Embryonic facial prominence (tissue), 1 donor: ENCODE measurements around the gene CDC26.
"Not testable (repeated sequence)": the region's sequence is repeated elsewhere in the genome, so short reads cannot be mapped to it uniquely, and the experiment has no call there.

Experiments
- DNase-seq: peaks from one replicate; pipeline ENCODE4 v3.0.0-alpha.2; 2016; ENCODE audit errors: extremely low spot score

CDC26 gene

DNA sequence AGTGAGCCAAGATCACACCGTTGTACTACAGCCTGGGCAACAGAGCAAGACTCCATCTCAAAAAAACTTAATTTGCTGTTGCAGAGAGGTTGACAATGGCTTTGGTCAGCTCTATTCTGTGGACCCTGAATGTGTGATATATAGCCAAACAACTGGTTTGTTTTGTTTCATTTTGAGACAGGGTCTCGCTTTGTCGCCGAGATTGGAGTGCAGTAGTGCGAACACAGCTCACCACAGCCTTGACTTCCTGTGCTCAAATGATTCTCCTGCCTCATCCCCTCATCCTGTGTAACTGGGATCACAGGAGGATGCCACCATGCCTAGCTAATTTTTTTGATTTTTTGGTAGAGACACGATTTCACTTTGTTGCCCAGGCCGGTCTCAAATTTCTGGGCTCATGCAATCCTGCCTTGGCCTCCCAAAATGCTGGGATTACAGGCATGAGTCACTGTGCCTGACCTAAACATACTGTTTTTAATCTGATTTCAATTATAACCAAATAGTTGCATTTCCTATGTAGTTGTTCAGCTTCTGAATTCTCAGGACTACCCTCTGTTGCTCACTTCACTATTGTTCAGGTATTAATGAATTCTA lies 18.0 kb upstream of the CDC26 start:
- DNase-seq: no peak

DNA sequence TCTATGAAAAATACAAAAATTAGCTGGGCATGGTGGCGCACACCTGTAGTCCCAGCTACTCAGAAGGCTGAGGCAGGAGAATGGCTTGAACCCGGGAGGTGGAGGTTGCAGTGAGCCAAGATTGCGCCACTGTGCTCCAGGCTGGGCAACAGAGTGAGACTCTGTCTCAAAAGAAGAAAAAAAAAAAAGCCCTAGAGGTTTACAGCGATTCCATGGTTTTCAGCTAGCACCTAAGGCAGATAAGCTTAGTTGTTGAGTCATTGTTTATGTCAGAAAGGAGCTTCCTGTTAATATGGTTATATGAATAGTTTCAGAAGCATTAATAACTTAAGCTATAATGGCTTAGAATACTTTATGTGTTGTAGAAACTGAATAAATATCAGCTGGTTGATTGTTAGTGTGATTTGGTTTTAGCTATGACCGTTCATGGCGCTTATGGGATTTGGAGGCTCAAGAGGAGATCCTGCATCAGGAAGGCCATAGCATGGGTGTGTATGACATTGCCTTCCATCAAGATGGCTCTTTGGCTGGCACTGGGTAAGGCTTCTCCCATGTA lies 14.8 kb upstream of the CDC26 start:
- no peak for DNase-seq

DNA sequence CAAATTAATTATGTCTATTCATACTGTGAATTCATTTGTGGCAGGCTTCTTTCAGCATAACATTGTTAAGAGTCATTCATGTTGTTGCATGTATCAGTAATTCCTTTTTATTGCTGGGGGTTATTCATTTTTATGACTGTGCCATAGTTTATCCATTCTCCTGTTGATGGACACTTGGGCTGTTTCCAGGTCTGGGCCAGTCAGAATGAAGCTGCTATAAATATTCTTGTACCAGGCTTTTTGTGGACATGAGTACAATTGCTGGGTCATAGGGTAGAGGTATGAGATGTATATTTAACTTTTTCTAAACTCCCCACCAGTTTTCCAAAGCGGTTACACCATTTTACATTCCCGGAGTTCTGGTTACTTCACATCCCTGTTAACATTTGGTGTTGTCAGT lies 13.7 kb upstream of the CDC26 start:
- no peak for DNase-seq

DNA sequence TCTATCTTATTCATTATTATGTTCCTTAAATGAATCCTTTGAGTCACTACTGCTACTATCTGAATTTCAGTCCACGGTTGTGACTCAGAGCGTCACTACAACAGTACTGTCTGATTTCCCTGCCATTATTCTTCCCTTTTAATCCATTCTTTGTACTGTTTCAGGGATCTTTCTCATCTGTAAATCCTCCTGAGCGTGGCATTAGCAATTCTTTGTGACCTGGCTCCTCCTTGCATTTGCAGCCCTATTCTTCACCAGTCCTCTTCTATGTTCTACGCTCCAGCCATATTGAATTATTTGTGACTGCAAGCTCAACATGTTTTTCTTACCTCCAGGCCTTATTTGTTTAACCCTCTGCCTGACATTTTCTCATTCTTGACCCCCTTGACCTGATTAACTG lies 6.0 kb upstream of the CDC26 start:
- no peak for DNase-seq

DNA sequence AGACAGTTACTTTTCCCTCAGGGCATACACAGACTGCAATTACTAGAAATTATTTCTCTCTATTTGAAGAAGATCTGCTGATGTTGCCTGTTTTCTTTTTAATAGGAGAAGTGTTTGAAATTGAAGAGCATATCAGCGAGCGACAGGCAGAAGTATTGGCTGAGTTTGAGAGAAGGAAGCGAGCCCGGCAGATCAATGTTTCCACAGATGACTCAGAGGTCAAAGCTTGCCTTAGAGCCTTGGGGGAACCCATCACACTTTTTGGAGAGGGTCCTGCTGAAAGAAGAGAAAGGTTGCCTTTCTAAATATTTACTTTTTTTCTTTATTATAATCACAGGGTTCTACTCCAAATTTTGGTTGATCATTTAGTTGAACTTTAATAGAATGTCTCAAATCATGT lies 3.5 kb upstream of the CDC26 start:
- no peak for DNase-seq

DNA sequence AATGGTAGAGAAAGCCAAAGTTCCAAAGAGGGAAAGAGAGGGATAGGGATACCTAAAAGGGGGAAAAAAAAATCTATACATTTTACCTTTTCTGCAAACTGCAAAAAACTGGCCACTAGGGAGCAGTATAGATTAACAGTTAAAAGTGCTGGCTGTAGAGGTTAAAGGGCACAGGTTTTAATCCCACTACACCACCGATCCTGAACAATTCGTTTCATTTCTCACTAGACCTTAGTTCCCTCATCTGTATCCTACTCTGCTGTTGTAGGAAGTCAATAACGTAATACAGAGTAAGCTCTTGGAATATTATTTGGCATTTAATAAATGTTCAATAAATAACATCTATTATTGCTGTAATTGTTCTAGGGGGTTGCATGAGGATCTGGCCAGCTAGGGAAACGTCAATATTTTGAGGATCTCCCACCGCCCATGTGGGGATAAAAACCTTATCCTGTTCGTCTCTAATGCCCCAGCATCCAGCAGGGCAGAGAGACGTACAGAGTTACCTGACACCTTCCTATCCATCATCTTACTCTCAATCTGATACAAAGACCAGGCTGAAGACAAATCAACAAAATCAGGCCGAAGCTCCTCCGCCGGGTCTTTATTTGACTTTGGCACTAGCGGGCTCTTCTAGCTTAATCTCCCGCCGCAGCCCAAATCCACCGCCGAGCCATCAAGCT lies 757 bp downstream of the CDC26 start:
- peak; percentile 66 for DNase-seq

DNA sequence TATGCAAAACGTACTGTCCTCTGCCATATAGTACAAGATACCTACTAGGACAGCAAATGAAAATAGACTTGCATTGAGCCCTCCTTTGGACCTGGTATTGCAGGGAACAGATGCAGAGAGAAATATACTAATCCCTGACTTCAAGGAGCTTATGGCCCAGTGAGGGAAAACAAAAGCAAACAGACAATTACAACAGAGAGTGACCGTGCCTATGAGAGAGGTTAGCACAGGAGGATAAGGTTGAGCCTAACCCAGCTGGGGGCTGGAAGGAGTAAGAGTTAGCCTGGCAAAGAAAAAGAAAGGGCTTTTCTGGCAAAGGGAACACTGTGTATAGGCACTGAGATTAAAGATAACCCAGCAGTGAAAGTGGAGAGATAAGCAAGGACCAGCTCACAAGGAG lies 5.5 kb downstream of the CDC26 start:
- no peak for DNase-seq

DNA sequence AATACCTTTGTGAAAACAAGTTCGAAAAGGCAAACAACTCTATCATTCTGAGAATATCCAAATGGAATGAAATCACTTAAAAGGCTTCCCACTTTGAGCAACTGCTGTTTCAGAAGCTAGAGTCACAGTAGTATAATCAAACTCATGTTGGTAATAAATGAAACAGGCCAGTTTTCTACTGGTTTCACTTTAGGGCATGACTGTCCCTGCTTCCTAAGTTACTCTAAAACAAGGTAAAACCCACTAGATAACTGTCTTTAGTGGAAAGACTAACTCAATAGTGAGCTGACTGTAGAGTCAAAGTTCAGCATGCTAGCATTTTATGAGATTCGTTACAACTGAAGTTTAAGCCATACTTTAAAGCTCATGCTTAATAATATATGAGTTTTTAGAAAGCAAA lies 6.0 kb downstream of the CDC26 start:
- DNase-seq: no peak

DNA sequence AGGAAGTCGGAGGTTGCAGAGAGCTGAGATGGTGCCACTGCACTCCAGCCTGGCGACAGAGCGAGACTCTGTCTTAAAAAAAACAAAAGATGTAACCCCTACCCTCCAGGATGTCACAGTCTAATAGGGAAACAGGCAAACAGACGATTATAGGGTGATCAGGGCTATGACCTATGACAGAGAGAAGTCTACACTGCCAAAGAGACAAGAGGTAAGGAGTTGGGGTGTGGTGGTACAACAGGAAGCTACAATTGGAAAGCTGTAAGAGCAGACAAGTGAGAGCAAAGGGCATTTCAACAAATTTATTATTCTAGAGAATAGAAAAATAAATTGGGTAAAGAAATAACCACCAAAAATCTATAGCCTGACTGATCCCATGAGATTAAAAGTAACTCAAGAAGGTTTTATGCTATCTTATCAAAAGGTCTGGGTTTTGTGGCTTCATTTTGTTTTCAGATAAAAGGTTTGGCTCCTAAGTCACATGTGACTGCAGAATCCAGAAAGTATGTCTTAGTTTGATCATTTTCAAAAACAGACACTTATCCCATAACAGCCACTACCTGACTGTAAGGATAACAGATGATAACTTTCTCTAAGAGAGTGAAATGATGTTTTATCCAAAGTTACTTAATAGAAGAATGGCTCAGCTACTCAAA lies 7.3 kb downstream of the CDC26 start:
- DNase-seq: no peak

DNA sequence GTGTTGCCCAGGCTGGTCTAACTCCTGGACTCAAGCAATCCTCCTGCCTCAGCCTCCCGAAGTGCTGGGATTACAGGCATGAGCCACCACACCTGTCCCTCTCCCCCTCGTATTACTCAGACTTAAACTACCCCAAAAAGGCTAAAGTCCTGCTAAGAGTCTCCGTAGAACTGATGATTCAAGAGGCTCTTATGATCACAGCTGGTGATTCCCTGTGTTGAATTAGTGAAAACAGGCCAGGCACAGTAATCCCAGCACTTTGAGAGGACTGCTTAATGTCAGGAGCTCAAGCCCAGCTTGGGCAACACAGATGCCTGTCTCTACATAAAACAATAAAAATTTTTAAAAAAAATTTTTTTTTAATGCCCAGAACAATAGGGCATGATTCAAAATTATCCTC lies 9.2 kb downstream of the CDC26 start:
- DNase-seq: no peak

DNA sequence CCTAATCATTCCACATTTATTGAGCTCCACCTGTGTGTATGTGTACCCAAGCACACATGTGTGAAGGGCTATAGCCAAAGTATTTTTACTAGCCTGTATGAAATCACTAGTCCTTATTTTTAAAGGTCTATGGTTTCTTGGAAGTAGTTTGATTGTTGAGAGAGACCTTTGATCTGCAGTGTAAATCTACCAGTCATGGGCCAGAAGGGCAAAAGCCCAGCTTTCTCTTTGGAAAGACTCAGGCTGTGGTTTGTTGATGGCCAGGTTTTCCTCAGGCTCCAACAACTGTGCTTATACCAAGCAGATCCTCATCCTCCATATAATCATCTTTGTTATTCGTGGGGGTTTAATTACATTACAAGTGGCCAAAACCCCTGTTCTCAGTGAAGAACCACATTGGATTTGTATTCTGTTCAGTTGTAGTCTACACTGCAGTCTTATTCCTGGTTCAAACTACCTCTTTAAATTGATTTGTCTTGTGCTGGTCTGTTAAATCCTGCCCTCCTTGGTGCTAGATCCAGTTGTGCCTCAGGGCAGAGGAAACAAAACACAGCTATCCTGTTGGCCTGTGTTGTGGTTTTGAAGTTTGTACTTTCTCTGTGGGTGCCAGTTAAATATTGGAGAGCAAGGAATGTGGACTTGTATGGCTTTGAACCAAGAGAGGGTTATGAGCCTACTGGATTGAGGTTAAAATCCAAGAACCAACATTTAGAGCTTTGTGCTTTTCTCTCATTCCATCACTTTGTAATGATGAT lies 13.3 kb downstream of the CDC26 start:
- no peak for DNase-seq

DNA sequence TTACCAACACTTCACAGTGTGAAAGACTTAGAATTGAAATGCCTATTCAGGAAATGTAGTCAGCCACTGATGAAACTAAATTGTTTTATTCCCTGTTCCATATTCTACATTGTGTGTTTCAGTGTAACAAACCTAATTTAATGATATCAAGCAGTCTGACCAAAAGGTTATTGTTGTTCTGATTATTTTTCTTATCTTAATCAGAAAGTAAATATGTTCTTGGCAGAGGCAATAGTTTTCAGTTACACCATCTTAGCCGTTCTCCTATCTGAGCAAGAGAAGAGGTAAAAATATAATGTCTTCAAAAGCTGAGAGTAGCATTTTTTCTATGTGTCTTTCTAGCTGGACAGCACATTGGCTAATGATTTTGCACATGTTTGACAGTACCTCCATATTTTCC lies 17.1 kb downstream of the CDC26 start:
- no peak for DNase-seq

DNA sequence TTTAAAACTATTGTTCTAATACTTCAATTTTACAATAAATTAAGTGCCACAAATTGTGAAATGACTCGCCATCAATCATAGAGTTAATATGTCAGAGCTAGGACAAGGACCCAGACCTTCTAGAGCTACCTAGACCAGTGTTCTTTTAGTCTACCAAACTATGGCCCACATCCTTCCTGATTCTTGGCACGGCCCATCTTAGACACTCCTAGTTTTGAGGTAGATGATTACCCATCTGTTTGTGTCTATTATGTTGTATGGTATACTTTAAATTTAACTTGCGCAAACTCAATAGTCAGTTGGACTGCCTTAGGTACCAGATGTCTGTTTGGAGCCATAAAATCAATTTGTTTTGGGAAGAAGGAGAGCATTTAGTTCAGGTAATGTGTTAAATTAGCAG lies 17.5 kb downstream of the CDC26 start:
- DNase-seq: no peak

DNA sequence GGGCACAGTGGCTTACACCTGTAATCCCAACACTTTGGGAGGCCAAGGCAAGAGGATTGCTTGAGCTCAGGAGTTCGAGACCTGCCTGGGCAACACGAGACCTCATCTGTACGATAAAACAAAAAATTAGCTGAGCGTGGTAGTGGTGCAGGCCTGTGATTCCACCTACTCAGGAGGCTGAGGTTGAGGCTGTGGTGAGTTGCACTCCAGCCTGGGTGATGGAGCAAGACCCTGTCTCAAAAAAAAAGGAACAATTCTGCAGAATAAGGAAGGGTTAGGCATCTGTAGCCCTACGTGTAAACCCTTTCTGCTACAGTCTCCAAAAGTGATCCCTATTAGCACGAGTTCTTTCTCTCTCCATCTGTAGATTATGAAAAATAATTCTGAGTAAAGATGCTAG lies 19.9 kb downstream of the CDC26 start:
- DNase-seq: no peak

DNA sequence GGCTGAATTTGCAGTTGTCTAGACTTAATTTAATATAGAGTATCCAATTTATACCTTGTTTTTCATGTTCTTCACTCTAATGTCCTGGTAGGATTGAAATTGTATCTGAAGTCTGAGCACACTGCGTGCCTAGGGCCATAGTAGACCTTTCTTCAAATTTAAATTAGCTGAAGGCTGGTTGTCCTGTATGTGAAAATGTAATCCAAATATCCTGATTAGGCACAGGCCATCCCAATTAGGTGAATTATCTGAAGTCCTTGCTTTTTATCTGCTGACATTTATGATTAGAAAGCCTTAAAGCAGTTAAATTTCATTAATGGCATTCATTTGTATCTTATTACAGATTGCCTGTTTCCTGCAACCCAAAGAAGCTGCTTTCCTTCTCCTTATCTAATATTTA lies 20.4 kb downstream of the CDC26 start:
- no peak for DNase-seq

DNA sequence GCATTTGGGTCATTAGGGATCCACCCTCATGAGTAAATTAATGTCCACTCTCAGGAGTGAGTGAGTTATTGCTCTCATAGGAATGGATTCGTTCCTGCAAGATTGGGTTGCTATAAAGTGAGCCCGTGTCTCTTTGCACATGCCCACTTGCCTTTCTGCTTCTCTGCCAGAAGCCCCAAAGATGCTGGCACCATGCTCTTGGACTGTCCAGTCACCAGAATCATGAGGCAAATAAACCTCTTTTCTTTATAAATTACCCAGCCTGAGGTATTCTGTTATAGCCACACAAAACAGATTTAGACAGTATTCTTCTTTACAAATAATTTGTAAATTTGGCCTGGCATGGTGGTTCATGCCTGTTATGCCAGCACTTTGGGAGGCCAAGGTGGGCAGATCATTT lies 24.6 kb downstream of the CDC26 start:
- no peak for DNase-seq

DNA sequence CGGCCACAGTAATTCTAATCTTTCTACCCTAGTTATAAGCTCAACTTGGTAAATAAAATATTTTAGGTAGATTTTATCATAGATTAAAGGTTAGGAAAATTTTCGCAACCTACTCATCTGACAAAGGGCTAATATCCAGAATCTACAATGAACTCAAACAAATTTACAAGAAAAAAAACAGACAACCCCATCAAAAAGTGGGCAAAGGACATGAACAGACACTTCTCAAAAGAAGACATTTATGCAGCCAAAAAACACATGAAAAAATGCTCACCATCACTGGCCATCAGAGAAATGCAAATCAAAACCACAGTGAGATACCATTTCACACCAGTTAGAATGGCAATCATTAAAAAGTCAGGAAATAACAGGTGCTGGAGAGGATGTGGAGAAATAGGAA lies 25.7 kb downstream of the CDC26 start:
- DNase-seq: not testable (repeated sequence)

DNA sequence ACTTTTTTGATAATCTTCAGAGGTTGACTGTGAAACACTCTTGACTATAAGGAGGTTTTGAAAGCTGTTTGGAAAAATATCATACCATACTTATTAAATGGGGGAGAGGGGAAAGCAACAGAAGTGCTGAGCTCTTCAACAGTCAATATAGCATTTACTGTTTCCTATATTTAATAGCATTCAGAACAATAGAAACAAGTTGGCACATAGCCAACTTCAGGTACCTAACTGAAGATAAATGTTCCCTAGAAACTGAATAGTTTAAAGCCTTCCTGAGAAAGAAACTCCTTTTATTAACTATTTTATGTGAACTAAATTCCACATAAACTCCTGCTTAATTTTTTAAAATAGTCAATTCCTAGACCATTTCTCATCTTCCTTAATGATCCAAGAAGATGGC lies 27.7 kb downstream of the CDC26 start:
- DNase-seq: no peak

DNA sequence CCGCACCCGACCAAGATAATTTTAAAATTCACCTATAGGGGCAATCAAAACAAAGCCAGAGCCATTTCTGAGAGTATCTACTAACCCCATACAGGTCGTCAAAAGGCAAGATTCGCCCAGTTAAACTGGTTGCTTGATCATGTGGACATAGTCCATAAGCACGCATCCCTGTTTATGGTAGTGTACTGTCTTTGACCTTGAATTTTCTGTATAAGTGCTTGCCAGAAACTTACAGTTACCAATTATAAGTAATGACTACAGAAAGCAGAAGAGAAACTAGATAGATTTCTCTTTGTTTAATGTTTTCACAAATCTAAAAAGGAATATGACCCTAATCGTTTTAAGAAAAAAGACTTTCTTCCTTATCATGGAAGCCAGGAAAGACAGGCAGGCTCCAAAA lies 28.4 kb downstream of the CDC26 start:
- DNase-seq: no peak

DNA sequence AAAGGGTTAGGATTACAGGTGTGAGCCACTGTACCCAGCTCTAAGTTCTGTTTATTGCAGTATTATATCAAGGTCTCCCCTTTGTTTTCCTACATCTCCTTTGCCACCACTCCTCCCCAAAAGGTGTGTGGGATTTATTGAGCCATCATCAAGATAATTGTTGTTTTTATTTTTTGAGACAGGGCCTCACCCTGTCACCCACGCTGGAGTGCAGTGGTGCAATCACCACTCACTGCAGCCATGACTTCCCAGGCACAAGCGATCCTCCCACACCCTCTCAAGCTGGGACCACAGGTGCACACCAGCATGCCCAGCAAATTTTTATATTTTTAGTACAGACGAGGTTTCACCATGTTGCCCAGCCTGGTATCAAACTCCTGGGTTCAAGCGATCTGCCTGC lies 29.5 kb downstream of the CDC26 start:
- no peak for DNase-seq

DNA sequence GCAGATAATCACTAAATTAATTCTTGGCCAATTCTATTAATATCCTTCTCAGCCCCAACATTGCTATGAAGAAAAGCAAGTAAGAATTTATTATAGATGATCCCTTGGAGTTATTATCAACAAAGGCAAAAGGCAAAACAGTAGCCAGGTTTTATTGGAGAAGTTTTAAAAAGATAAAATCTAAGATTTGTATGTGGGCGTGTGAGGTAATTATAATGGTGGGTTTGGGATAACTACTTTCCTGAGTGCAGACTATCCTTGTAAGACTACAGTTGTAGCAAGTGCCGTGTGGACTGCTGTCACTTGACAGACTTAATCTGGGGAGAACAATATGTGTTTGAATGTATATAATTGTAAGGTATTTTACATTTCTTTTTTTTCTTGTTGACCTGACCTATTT lies 30.8 kb downstream of the CDC26 start:
- DNase-seq: no peak

DNA sequence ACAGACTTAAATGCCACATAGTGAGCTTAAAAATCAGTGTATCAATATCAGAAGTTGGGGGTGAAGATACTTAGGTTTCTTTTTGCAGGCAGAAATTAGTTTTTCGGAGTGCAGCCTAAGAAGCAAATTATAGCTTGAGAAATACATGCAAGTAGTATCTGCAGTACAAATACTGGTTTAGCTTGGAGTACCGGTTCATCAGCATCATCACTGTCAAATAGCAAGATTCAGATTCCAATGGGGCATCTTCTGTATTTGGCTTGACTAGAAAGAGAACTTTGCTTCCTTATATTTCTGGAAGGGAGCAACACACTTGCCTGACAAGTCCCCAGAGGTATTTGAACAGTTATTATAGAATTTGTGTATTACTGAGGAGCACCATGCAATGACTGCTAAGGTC lies 34.2 kb downstream of the CDC26 start:
- DNase-seq: no peak

DNA sequence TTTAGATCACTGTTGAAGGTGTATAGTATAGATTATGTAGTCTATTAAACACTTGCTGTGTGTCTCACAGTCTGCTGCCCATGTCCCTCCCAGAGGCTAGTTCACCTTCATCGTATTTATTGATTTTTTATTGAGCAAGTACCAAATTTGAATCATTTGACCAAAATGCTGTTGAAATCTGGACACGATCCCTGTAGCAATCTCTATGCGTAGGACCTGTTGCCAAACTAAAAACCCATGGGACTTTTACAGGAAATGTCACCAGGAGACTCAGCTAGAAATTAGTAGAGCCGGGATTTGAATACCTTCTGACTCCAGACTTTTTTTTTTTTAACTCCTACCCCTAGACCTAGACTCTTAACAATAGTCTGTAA lies 36.5 kb downstream of the CDC26 start:
- DNase-seq: no peak
